T-helper 9 cell (primary cell): Measurements from ENCODE around the gene PCGF3.

ENCODE experiments used
- DNase-seq: peaks from one replicate; pipeline ENCODE4 v3.0.0-alpha.2; 2020

PCGF3 gene

DNA sequence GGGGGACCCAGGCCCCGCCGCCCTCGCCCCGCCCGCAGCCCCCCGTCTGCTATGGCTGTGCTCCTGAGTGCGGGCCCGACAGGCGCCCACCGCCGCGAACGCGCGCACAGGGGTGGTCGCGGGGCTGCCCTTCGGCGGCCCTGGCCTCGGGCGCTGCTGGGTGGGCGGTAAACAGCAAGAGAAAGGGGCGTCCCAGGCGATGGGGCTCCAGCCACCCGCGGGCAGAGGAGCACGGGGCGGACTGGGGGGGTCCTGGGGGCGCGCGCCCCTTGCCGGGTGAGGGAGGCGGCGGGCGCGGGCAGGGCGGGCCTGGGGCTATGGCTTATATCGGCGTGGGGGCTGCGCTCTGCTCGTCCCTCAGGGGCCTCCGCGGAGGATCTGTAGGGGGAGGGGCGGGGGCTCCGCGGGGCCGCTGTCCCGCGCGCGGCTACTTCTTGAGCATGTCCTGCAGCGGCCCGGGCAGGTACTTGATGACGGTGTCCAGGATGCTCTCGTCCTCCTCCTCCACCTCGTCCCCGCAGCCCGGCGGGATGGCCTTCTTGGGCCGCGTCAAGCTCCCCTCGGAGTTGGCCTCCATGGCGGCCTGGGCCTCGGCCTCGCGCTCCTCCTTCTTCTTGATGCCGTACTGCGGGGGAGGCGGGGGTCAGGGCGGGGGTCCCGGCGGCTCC, 80.6 kb downstream of the PCGF3 start:
- DNase-seq, result no peak

- DNase-seq, result no peak
Measured at GRCh38 chr4:786861-787300, 81.2 kb downstream of the PCGF3 start.

DNA sequence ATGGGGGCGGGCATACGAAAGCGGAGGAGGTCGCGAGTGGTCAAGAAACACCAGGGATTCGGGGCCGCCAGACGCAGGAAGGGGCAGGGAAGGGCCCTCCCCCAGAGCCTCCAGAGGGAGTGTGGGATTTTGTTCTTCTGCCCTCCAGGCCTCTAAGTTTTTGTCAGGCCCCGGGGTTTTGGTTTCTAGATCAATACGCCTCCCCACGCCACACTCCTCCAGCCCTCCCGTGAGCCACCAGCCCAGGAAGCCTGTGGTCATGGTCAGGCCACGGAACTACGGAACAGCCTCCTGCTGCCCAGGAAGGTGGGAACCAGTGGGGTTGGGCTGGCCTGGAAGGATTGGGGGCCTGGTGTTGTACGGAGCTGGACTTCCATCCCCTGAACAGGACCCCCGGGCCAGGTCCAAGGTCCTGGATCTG, 81.9 kb downstream of the PCGF3 start:
- DNase-seq, result no peak

- no peak for DNase-seq
Measured at GRCh38 chr4:788006-788635, 82.5 kb downstream of the PCGF3 start.

- no peak for DNase-seq
Measured at GRCh38 chr4:788636-789297, 83.1 kb downstream of the PCGF3 start.

- DNase-seq, result no peak
Measured at GRCh38 chr4:789571-790465, 84.2 kb downstream of the PCGF3 start.

DNA sequence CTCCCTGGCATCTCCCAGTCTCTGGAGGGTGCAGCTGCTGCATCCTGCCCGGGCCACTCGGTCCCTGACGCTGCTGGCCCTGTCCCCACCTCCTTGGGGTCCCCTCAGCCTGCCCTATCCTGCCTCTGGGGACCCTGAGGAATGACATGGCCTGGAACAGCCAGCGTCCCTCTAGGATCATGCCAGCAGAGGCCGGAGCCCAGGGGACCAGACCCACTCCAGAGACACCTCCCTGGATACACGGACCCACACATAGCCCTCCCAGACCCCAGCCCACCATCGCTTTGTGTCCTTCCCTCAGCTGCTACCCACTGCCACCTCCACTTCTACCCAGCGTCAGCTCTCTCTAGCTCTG, 84.8 kb downstream of the PCGF3 start:
- no peak for DNase-seq

GRCh38 chr4:791252-791897, 85.7 kb downstream of the PCGF3 start:
- DNase-seq, result no peak

DNA sequence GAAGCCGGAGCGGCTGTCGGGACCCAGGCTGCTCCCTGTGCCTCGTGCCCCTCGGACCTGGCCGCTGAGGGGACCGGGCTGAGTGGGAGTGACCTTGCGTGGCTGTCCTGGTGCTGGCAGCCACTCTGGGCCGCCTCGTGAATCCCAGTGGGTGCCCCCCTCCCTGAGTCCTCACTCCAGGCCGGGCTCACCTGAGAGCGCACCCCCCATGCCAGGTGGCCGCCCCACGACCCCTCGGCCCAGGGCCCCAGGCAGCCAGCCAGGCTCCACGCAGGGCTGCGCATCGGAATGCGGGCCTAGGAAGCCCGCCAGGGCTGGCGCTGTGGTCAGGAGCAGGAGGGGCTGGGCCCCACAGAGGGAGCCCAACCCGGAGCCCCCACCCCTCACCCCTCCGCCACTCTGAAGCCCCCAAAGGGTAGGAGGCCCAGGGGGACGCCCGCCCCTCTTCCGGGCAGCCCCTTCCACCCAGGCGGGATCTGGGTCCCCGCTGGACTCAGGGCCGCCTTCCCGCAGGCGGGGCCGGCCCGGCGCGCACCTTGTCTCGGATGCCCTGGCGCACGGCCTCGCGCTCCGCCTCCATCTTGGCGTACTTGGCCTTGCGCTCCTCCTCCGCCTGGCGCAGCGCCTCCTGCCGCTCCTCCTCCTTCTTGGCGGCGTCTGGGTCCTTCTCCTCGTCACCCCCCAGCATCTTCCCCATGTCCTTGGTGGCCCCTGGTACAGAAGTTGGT, 86.4 kb downstream of the PCGF3 start:
- peak; percentile 37 for DNase-seq

GRCh38 chr4:792626-793092, 87.0 kb downstream of the PCGF3 start:
- no peak for DNase-seq

DNA sequence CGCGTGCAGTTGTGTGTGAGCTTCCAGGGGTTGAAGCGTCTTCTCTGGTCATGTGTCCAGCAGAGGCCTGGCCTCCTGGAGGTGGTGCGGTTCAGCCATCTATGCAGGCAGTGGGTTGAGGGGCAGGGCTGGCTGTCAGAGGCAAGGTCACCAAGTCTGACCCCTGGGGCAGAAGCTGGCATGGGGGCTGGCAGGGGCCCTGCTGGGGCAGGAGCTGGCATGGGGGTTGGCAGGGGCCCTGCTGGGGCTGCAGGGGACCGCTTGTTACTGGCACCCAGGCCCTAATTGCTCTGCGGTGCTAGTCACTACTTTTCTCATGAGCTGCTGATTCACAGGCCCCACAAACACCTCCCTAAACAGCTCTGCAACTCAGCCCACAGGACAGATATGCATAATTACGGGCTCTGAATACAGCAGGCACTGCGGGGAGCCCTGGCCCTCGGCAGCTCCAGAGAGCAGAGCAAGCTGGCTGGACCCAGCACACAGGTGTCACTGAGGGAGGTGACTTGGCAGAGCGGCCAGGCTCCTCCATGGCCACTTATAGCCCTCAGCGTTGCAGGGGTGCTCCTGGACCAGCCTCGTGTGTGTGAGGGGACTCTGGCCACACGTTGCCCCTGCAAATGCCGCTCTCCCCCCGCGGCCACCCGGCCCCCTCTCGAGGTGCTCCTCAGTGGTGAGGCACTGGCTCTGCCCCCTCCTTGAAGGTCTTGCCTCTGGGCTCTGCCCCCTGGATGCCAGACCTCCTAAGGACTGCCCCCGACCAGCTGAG, 87.6 kb downstream of the PCGF3 start:
- no peak for DNase-seq

- DNase-seq, result no peak
Measured at GRCh38 chr4:793941-794621, 88.4 kb downstream of the PCGF3 start.

DNA sequence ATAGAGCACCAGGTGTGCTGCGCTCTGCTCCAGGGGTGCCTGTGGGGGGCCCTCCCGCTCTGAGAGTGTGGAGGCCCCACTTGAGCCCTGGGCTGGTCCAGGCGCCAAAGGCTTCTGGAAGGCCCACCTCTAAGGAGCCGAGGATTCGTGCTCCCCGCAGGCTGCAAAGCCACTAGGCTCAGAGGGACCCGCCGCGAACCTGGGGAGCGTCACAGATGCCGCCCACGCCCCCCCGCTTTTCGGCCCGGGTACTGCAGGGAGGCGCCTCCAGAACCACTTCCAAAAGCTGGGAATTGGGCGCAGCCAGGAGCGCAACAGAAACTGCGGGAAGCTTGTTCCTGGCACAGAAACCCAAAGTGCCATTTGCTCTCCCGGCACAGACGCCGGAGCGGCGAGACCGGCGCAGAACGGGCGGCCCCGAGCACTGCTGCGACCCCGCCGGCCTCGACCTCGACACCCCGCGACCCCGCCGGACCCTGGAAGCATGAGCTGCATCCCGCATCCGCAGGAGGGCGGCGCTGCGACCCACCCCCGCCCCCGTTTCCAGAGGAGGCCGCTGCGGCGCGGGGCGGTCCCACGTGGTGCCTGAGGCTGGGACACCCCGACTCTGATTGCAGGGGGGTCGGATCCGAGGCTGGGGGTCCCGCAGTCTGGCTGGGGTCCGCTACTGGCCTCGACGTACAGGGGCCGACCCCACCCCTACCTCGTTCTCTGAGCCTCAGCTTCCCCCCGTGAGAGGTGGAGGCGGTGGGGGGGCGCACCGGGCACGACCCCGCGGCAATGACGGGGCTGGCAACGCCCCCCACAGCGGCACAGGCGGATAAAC, 89.5 kb downstream of the PCGF3 start:
- no peak for DNase-seq

- DNase-seq, result no peak
Measured at GRCh38 chr4:795726-796119, 90.1 kb downstream of the PCGF3 start.

GRCh38 chr4:796206-796605, 90.6 kb downstream of the PCGF3 start:
- DNase-seq, result no peak

DNA sequence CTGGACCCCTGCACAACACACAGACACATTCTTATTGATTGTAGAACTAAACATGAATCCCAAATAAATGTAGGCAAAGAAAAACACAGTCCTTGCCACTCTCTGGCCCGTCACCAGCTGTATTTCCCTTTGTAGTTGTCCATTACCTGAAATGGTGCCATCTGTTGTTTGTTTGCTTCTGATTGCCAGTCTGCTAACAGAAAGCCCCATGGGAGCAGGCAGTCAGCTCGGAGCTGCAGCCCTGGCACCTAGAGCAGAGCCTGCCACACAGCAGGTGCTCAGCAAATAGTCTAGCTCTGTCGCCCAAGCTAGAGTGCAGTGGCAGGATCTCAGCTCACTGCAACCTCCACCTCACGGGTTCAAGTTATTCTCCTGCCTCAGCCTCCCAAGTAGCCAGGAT, 91.4 kb downstream of the PCGF3 start:
- DNase-seq, result no peak

DNA sequence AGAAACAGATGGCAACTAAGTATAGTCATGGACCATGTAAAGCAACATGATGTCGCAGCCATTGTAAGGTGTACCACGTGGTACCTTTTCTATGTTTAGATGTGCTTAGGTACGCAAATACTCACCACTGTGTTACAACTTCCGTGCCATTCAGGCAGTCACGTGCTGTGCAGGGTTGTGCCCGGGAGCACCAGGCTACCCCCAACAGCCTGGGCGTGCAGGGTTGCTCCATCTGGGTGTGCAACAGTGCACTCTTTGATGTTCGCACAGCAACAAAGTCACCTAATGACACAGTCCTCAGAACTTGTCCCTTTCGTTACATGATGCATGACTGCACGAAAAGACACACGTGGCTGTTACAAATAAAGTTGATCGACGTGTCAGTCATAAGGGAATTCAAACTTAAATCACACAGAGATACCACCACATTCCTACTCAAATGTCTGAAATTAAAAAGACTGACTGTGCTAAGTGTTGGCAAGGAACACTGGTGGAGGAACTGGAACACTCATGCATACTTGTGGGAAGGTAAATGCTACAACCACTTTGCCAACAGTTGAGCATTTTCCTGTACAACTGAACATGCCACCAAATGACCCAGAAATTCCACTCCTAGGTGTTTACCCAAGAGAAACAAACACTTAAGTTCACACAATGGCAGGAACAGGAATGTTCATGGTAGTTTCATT, 95.9 kb downstream of the PCGF3 start:
- DNase-seq, result no peak

GRCh38 chr4:803884-804283, 98.3 kb downstream of the PCGF3 start:
- DNase-seq, result no peak

DNA sequence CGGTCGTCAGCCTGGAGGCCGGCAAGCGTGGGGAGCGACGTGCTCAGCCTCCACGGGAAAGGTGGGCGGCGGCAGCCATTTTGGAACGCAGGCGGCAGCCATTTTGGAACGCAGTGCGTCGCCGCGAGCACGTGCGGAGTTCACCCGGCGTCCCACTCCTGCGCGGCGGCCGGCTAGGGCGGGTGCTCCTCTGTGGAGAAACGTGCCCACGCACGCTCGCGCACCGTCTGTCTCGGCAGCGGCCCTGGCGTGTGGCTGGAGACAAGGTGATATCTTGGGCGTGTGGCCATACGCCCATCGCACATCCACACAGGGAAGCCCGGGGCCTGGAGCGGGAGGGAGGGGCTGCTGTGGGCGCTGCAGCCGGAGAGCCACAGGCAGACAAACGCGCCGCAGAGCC, 99.2 kb downstream of the PCGF3 start:
- DNase-seq, result no peak
